Epithelial cell of prostate (primary cell): ENCODE results near the gene TRMU.
"Not testable (repeated sequence)": the region's sequence is repeated elsewhere in the genome, so short reads cannot be mapped to it uniquely, and the experiment has no call there.

Experiments used
- DNase-seq: peaks from one replicate; pipeline ENCODE4 v3.0.0-alpha.2; 2011; ENCODE audit warnings: low read depth, low spot score
- H3K27ac ChIP-seq: fragments of 450-650 bp; 2 replicates; pipeline ENCODE4 v1.5.1; 2017; ENCODE audit warnings: mild to moderate bottlenecking

Gene TRMU

DNA sequence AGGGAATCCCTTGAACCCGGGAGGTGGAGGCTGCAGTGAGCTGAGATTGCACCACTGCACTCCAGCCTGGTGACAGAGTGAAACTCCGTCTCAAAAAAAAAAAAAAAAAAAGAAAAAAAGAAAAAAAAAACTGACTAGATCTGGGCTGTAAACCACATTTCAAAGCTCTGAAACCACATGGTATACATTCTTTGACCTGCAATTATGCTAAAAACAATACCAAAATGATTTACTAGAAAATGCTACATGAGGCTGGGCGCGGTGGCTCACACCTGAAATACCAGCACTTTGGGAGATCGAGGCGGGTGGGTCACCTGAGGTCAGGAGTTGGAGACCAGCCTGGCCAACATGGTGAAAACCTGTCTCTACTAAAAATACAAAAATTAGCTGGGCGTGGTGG is 68.4 kb downstream of the TRMU start:
- not testable (repeated sequence) for DNase-seq, H3K27ac ChIP-seq

- no peak overlapping the region for H3K27ac ChIP-seq
- no peak for DNase-seq
Measured at GRCh38 chr22:46405901-46406300, 70.4 kb downstream of the TRMU start.

GRCh38 chr22:46406349-46406748 is 70.8 kb downstream of the TRMU start:
- no peak for DNase-seq
- H3K27ac ChIP-seq: no peak overlapping the region

DNA sequence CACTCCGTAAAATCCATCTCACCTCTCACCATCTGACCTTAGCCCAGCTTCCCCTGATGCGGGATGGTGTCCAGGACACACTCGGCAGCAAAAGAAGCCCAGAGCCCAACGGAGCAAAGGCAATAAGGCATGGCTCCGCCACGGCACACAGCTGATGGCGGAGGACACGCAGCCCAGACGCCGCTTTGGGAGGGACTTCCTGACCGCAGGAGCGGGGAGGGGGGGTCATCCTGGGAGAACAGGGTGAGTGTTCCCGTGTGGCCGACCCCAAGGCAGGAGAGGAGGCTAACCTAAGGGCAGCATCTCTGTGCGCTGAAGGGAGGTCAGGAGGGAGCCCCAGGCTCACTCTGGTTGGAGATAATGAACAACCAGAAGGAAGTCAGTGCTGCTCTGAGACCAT is 71.3 kb downstream of the TRMU start:
- DNase-seq: no peak
- no peak overlapping the region for H3K27ac ChIP-seq
